ENCODE results near the gene PKN2. TPM values are rescaled to one million over a fixed set of nuclear protein-coding genes. Genes with fewer than 3 reads are reported as not detected.

Gene PKN2
- total and polyA plus RNA-seq, 2 donors from 2014 or later = 7.3 to 49.3 TPM

GRCh38 chr1:88740784-88741183 is 56.7 kb downstream of the PKN2 start:
- intact Hi-C loops (cut with DNase I) = no loop called here
- peaks cover 0 to 3% (median 0%) of the 10 kb centered on the region in 3 donors for H3K9me3 ChIP-seq (ENCODE audit: control insufficient read depth in 2 of 3, insufficient read depth in 1 of 3, low read length in 3 of 3)
- H3K27ac ChIP-seq (ENCODE audit: low read depth in 2 of 2, low read length in 2 of 2) = no peak overlapping the region
- no peak overlapping the region for H3K4me3 ChIP-seq (ENCODE audit: low read length in 3 of 3)
- H3K36me3 ChIP-seq (ENCODE audit: control insufficient read depth in 2 of 3, insufficient read depth in 3 of 3, low read length in 3 of 3) = peaks cover 0 to 9% (median 2%) of the 10 kb centered on the region in 3 donors
- no peaks in the 10 kb centered on the region for H3K27me3 ChIP-seq (ENCODE audit: control insufficient read depth, insufficient read depth, low read length)
- H3K4me1 ChIP-seq (ENCODE audit: control insufficient read depth in 2 of 3, insufficient read depth in 2 of 3, low read depth in 1 of 3, low read length in 3 of 3) = peaks cover 0 to 2% (median 0%) of the 10 kb centered on the region in 3 donors
- no peak for FAIRE-seq
- DNase-seq = no peak
- H3K9ac ChIP-seq (ENCODE audit: low read length in 3 of 3) = no peak overlapping the region
- no peak for TF ChIP-seq CTCF (IDR thresholded peaks at IDR 0.05; ENCODE audit: borderline replicate concordance, extremely low read depth, insufficient read depth)

GRCh38 chr1:88741413-88741812 is 57.3 kb downstream of the PKN2 start:
- intact Hi-C loops (cut with DNase I) = no loop called here
- TF ChIP-seq CTCF (IDR thresholded peaks at IDR 0.05; ENCODE audit: borderline replicate concordance, extremely low read depth, insufficient read depth) = no peak
- Histone ChIP-seq H3K27ac (ENCODE audit: low read depth in 2 of 2, low read length in 2 of 2) (no peak overlapping the region), H3K9ac (ENCODE audit: low read length in 3 of 3) (no peak overlapping the region), H3K4me1 (ENCODE audit: control insufficient read depth in 2 of 3, insufficient read depth in 2 of 3, low read depth in 1 of 3, low read length in 3 of 3) (peaks cover 0 to 2% (median 0%) of the 10 kb centered on the region in 3 donors), H3K4me3 (ENCODE audit: low read length in 3 of 3) (no peak overlapping the region), H3K9me3 (ENCODE audit: control insufficient read depth in 2 of 3, insufficient read depth in 1 of 3, low read length in 3 of 3) (no peaks in the 10 kb centered on the region), H3K36me3 (ENCODE audit: control insufficient read depth in 2 of 3, insufficient read depth in 3 of 3, low read length in 3 of 3) (peaks cover 0 to 10% (median 2%) of the 10 kb centered on the region in 3 donors), H3K27me3 (ENCODE audit: control insufficient read depth, insufficient read depth, low read length) (no peaks in the 10 kb centered on the region)
- DNase-seq = no peak
- no peak for FAIRE-seq

- FAIRE-seq = no peak
- no peak overlapping the region for H3K9ac ChIP-seq (ENCODE audit: low read length in 3 of 3)
- DNase-seq = no peak
- intact Hi-C loops (cut with DNase I) = no loop called here
- H3K27ac ChIP-seq (ENCODE audit: low read depth in 2 of 2, low read length in 2 of 2) = no peak overlapping the region
- H3K4me1 ChIP-seq (ENCODE audit: control insufficient read depth in 2 of 3, insufficient read depth in 2 of 3, low read depth in 1 of 3, low read length in 3 of 3) = peaks cover 0 to 1% (median 0%) of the 10 kb centered on the region in 3 donors
- TF ChIP-seq CTCF (IDR thresholded peaks at IDR 0.05; ENCODE audit: borderline replicate concordance, extremely low read depth, insufficient read depth) = no peak
- no peaks in the 10 kb centered on the region for H3K9me3 ChIP-seq (ENCODE audit: control insufficient read depth in 2 of 3, insufficient read depth in 1 of 3, low read length in 3 of 3)
- H3K27me3 ChIP-seq (ENCODE audit: control insufficient read depth, insufficient read depth, low read length) = no peaks in the 10 kb centered on the region
- H3K36me3 ChIP-seq (ENCODE audit: control insufficient read depth in 2 of 3, insufficient read depth in 3 of 3, low read length in 3 of 3) = peaks cover 0 to 10% (median 2%) of the 10 kb centered on the region in 3 donors
- H3K4me3 ChIP-seq (ENCODE audit: low read length in 3 of 3) = no peak overlapping the region
These were observed 58.5 kb downstream of the PKN2 start for GRCh38 chr1:88742531-88742930.

- intact Hi-C loops (cut with DNase I) = no loop called here
- no peak for TF ChIP-seq CTCF (IDR thresholded peaks at IDR 0.05; ENCODE audit: borderline replicate concordance, extremely low read depth, insufficient read depth)
These were observed 60.1 kb downstream of the PKN2 start for GRCh38 chr1:88744142-88744541.

More at GRCh38 chr1:88744142-88744541, 60.1 kb downstream of the PKN2 start:
- H3K27ac ChIP-seq (ENCODE audit: low read depth in 2 of 2, low read length in 2 of 2) = no peak overlapping the region
- H3K27me3 ChIP-seq (ENCODE audit: control insufficient read depth, insufficient read depth, low read length) = no peaks in the 10 kb centered on the region
- no peak for FAIRE-seq
- H3K9ac ChIP-seq (ENCODE audit: low read length in 3 of 3) = no peak overlapping the region
- H3K36me3 ChIP-seq (ENCODE audit: control insufficient read depth in 2 of 3, insufficient read depth in 3 of 3, low read length in 3 of 3) = peaks cover 0 to 10% (median 2%) of the 10 kb centered on the region in 3 donors
- no peaks in the 10 kb centered on the region for H3K9me3 ChIP-seq (ENCODE audit: control insufficient read depth in 2 of 3, insufficient read depth in 1 of 3, low read length in 3 of 3)
- no peaks in the 10 kb centered on the region for H3K4me1 ChIP-seq (ENCODE audit: control insufficient read depth in 2 of 3, insufficient read depth in 2 of 3, low read depth in 1 of 3, low read length in 3 of 3)
- DNase-seq = no peak
- no peak overlapping the region for H3K4me3 ChIP-seq (ENCODE audit: low read length in 3 of 3)

All from kidney (tissue), 14 donors.